HG03565 (cell line): ENCODE data around the gene NRG3.
"Not testable (repeated sequence)": the region's sequence is repeated elsewhere in the genome, so short reads cannot be mapped to it uniquely, and the experiment has no call there.

ENCODE experiments used
- ATAC-seq: cut with Tn5 transposase; IDR thresholded peaks from one replicate; pipeline ENCODE4 v1.9.1; 2021; ENCODE audit warnings: mild to moderate bottlenecking, moderate library complexity; ENCODE audit not compliant: unreplicated experiment

The NRG3 gene

GRCh38 chr10:82267014-82267413, 392.0 kb downstream of the NRG3 start:
- no peak for ATAC-seq

GRCh38 chr10:82267465-82267864, 392.5 kb downstream of the NRG3 start:
- no peak for ATAC-seq

GRCh38 chr10:82267960-82268359, 393.0 kb downstream of the NRG3 start:
- no peak for ATAC-seq

- ATAC-seq = no peak
Measured at GRCh38 chr10:82277591-82277990, 402.6 kb downstream of the NRG3 start.

- no peak for ATAC-seq
Measured at GRCh38 chr10:82278401-82279182, 403.6 kb downstream of the NRG3 start.

GRCh38 chr10:82282782-82283456, 407.9 kb downstream of the NRG3 start:
- ATAC-seq = no peak

- no peak for ATAC-seq
Measured at GRCh38 chr10:82284180-82284579, 409.2 kb downstream of the NRG3 start.

GRCh38 chr10:82288461-82288881, 413.5 kb downstream of the NRG3 start:
- ATAC-seq = no peak

- no peak for ATAC-seq
Measured at GRCh38 chr10:82289945-82290344, 415.0 kb downstream of the NRG3 start.

GRCh38 chr10:82294874-82295378, 419.9 kb downstream of the NRG3 start:
- ATAC-seq = no peak

- no peak for ATAC-seq
Measured at GRCh38 chr10:82308641-82309040, 433.6 kb downstream of the NRG3 start.

- no peak for ATAC-seq
Measured at GRCh38 chr10:82310839-82311238, 435.8 kb downstream of the NRG3 start.

GRCh38 chr10:82313401-82313800, 438.4 kb downstream of the NRG3 start:
- no peak for ATAC-seq

GRCh38 chr10:82318534-82318933, 443.5 kb downstream of the NRG3 start:
- ATAC-seq = no peak

- ATAC-seq = no peak
Measured at GRCh38 chr10:82319074-82319473, 444.1 kb downstream of the NRG3 start.

- no peak for ATAC-seq
Measured at GRCh38 chr10:82319562-82319961, 444.6 kb downstream of the NRG3 start.

GRCh38 chr10:82321724-82322123, 446.7 kb downstream of the NRG3 start:
- no peak for ATAC-seq

GRCh38 chr10:82331716-82332115, 456.7 kb downstream of the NRG3 start:
- no peak for ATAC-seq

- no peak for ATAC-seq
Measured at GRCh38 chr10:82335831-82336230, 460.8 kb downstream of the NRG3 start.

GRCh38 chr10:82340166-82340565, 465.2 kb downstream of the NRG3 start:
- no peak for ATAC-seq

GRCh38 chr10:82349590-82349989, 474.6 kb downstream of the NRG3 start:
- ATAC-seq = not testable (repeated sequence)

- ATAC-seq = no peak
Measured at GRCh38 chr10:82353381-82353780, 478.4 kb downstream of the NRG3 start.
